K562 (cell line): ENCODE measurements around the gene TYW1. TPM values are rescaled to one million over a fixed set of nuclear protein-coding genes. Genes with fewer than 3 reads are reported as not detected.

Experiments used
- BACH1 ChIP-seq: fragments of 200-800 bp; sonication (Bioruptor generic); IDR thresholded peaks from 2 replicates; pipeline ENCODE4 v1.6.1; 2016; ENCODE audit warnings: missing genetic modification characterization, missing compliant biosample characterization
- CBX3 ChIP-seq, 2 experiments: IDR thresholded peaks; 1 replicate in 1 of 2; 2 replicates in 1 of 2; pipeline ENCODE4 v1.6.1; 2012; ENCODE audit warnings: inconsistent platforms in 2 of 2, low read length in 2 of 2, borderline replicate concordance in 1 of 2, control low read depth in 1 of 2
- CHCHD3 ChIP-seq: fragments of 250-450 bp; sonication (Bioruptor Pico); IDR thresholded peaks from 2 replicates; pipeline ENCODE4 v2.1.2; 2022; ENCODE audit warnings: mild to moderate bottlenecking
- FOXA1 ChIP-seq: fragments of 450-650 bp; IDR thresholded peaks from 2 replicates; pipeline ENCODE4 v1.6.1; 2016; ENCODE audit warnings: mild to moderate bottlenecking, borderline replicate concordance
- FOXP4 ChIP-seq: sonication (generic); formaldehyde crosslinking; IDR thresholded peaks from 2 replicates; pipeline ENCODE4 v1.8.0; 2022; ENCODE audit warnings: mild to moderate bottlenecking, missing genetic modification reagents, borderline replicate concordance
- HBP1 ChIP-seq: fragments of 450-650 bp; formaldehyde crosslinking; IDR thresholded peaks from 2 replicates; pipeline ENCODE4 v1.4.0; 2022; ENCODE audit warnings: missing genetic modification characterization
- HOXB6 ChIP-seq: fragments of 250-450 bp; sonication (Bioruptor Pico); IDR thresholded peaks from 2 replicates; pipeline ENCODE4 v1.5.1; 2022; ENCODE audit warnings: mild to moderate bottlenecking, borderline replicate concordance
- MAFK ChIP-seq: IDR thresholded peaks from 2 replicates; pipeline ENCODE4 v1.6.1; 2011; ENCODE audit warnings: low read length, improper control_type of control experiment
- PTTG1 ChIP-seq: fragments of 450-650 bp; IDR thresholded peaks from 2 replicates; pipeline ENCODE4 v1.6.1; 2016; ENCODE audit warnings: low read depth, mild to moderate bottlenecking, missing genetic modification characterization, missing compliant biosample characterization
- TRIM24 ChIP-seq, 2 experiments: fragments of 450-650 bp; IDR thresholded peaks; 2 replicates each; pipeline ENCODE4 v1.6.1; 2016
- XRCC3 ChIP-seq: fragments of 450-650 bp; IDR thresholded peaks from 2 replicates; pipeline ENCODE4 v1.6.1; 2017; ENCODE audit warnings: mild to moderate bottlenecking, moderate library complexity
- ZC3H8 ChIP-seq: fragments of 450-650 bp; IDR thresholded peaks from 2 replicates; pipeline ENCODE4 v1.6.1; 2017
- ZNF165 ChIP-seq: fragments of 250-450 bp; sonication (Bioruptor Pico); IDR thresholded peaks from 2 replicates; pipeline ENCODE4 v1.4.0; 2020; ENCODE audit warnings: borderline replicate concordance
- ZNF280B ChIP-seq: fragments of 250-450 bp; sonication (Bioruptor Pico); IDR thresholded peaks from 2 replicates; pipeline ENCODE4 v1.5.1; 2021; ENCODE audit warnings: mild to moderate bottlenecking
- ZNF445 ChIP-seq: fragments of 250-450 bp; sonication (Bioruptor Pico); IDR thresholded peaks from 2 replicates; pipeline ENCODE4 v1.4.0; 2020; ENCODE audit warnings: low read depth, mild to moderate bottlenecking, moderate library complexity
- polyA plus RNA-seq, 8 experiments: library from polyadenylated mRNA; depleted of rRNA in 4 of 8; stranded (reverse) in 5 of 8; unstranded in 3 of 8; fragments of >200 nt; fragmentation: Nextera tagmentation in 2 of 8; fragmentation: Illumina TruSeq in 1 of 8; extraction: Ambion mirVana in 2 of 8; extraction: Trizol in 1 of 8; gene quantifications; 2 replicates each; pipeline versions ENCODE4 v1.2.1 to v1.2.3, GENCODE V29; 2011 to 2014; ENCODE audit warnings: inconsistent platforms in 1 of 8, missing spikeins in 1 of 8
- total RNA-seq, 7 experiments: library from RNA; depleted of rRNA in 6 of 7; stranded (reverse); fragments of >200 nt in 6 of 7; fragmentation: Illumina TruSeq in 2 of 7; extraction: Trizol in 2 of 7; gene quantifications; 2 replicates each; pipeline versions ENCODE4 v1.2.1 to v1.2.3, GENCODE V29; 2011 to 2021; ENCODE audit warnings: low replicate concordance in 1 of 7
- TF ChIP-seq, protein P1 (sequence below): fragments of 450-650 bp; IDR thresholded peaks from 2 replicates; pipeline ENCODE4 v1.6.1; 2018; ENCODE audit not compliant: partially characterized antibody
- TF ChIP-seq, protein P2 (sequence below), 2 experiments: fragments of 450-650 bp in 1 of 2; sonication (generic) in 1 of 2; formaldehyde crosslinking; conservative IDR thresholded peaks; 2 replicates each; pipeline versions ENCODE4 v1.4.0 to v1.8.1; 2020 to 2022; ENCODE audit warnings: mild to moderate bottlenecking in 1 of 2, missing genetic modification reagents in 1 of 2

The TYW1 gene
- total and polyA plus RNA-seq, 9 of the 15 experiments (the other 6 are each of a cell fraction or from before 2014, with no cell fraction given) = 17.4 to 32.0 (median 26.2) TPM

GRCh38 chr7:67251986-67252558 lies 255.4 kb downstream of the TYW1 start (continued):
- TF ChIP-seq HOXB6 (CRISPR knock-in tag) (no peak), TRIM24 (IDR thresholded peaks at IDR 0.05) (peak; percentile 32 to 71; a peak in 3 of 4 replicates), FOXA1 (no peak), ZNF280B (CRISPR knock-in tag) (no peak), HBP1 (CRISPR knock-in tag) (no peak), ZNF165 (CRISPR knock-in tag) (no peak), CBX3 (IDR thresholded peaks at IDR 0.05; ENCODE audit: borderline replicate concordance in 1 of 2, low read length in 2 of 2) (peak in 1 of 2 experiments; percentile 99; a peak in 2 of 3 replicates), CHCHD3 (CRISPR knock-in tag) (no peak), BACH1 (tag) (no peak), ZC3H8 (no peak), XRCC3 (0 out of 2 replicates have a peak, but pooled peaks have one; percentile 64), PTTG1 (tag) (no peak), ZNF445 (CRISPR knock-in tag) (no peak), FOXP4 (CRISPR knock-in tag) (no peak), MAFK (no peak)
- TF ChIP-seq, protein P1, sequence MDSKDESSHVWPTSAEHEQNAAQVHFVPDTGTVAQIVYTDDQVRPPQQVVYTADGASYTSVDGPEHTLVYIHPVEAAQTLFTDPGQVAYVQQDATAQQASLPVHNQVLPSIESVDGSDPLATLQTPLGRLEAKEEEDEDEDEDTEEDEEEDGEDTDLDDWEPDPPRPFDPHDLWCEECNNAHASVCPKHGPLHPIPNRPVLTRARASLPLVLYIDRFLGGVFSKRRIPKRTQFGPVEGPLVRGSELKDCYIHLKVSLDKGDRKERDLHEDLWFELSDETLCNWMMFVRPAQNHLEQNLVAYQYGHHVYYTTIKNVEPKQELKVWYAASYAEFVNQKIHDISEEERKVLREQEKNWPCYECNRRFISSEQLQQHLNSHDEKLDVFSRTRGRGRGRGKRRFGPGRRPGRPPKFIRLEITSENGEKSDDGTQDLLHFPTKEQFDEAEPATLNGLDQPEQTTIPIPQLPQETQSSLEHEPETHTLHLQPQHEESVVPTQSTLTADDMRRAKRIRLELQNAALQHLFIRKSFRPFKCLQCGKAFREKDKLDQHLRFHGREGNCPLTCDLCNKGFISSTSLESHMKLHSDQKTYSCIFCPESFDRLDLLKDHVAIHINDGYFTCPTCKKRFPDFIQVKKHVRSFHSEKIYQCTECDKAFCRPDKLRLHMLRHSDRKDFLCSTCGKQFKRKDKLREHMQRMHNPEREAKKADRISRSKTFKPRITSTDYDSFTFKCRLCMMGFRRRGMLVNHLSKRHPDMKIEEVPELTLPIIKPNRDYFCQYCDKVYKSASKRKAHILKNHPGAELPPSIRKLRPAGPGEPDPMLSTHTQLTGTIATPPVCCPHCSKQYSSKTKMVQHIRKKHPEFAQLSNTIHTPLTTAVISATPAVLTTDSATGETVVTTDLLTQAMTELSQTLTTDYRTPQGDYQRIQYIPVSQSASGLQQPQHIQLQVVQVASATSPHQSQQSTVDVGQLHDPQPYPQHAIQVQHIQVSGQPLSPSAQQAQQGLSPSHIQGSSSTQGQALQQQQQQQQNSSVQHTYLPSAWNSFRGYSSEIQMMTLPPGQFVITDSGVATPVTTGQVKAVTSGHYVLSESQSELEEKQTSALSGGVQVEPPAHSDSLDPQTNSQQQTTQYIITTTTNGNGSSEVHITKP = no peak
- TF ChIP-seq, protein P2, sequence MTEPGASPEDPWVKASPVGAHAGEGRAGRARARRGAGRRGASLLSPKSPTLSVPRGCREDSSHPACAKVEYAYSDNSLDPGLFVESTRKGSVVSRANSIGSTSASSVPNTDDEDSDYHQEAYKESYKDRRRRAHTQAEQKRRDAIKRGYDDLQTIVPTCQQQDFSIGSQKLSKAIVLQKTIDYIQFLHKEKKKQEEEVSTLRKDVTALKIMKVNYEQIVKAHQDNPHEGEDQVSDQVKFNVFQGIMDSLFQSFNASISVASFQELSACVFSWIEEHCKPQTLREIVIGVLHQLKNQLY (CRISPR knock-in tag; conservative IDR thresholded peaks at IDR 0.05) = no peak
